ENCODE measurements around the gene SOWAHB. TPM values are rescaled to one million over a fixed set of nuclear protein-coding genes. Genes with fewer than 3 reads are reported as not detected.

The SOWAHB gene
- total RNA-seq, 2 donors from 2014 or later = 1.2 to 2.6 TPM

DNA sequence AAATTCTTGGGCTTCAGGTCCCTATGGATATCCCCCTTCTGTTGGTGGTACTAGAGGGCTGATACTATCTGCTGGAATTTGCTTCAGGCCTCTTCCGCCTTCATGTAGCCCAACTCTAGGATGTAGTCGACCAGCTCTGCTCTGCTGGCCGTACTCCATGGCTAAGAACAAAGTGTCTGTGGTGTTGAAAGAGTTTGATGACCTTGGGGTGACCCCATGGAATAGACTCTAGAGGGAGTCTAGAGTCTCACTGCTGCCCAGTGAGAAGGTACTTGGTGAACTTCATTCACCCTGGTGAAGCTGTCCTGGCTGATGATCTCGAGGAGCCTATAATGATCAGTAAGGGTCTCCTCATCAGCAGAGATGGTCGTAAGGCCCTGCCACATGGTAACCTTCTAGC lies 11.7 kb downstream of the SOWAHB start:
- Mint-ChIP-seq H3K4me3 (no peak overlapping the region), H3K27me3 (ENCODE audit: insufficient read depth) (peaks cover 13% of the 10 kb centered on the region), H3K27ac (no peak overlapping the region), H3K36me3 (ENCODE audit: low read depth) (no peaks in the 10 kb centered on the region), H3K9me3 (no peaks in the 10 kb centered on the region), H3K4me1 (no peaks in the 10 kb centered on the region)
- DNase-seq = no peak
- 94 to 96% methylated on average over 3 to 5 of the region's 5 CpGs for WGBS, 2 experiments (ENCODE audit: insufficient coverage in 1 of 2, insufficient read length in 1 of 2)
- Histone ChIP-seq H3K9ac (ENCODE audit: extremely low read depth, low read length, poor library complexity, severe bottlenecking) (no peak overlapping the region), H3K36me3 (ENCODE audit: control insufficient read depth, insufficient read depth, low read length) (no peaks in the 10 kb centered on the region), H3K27ac (ENCODE audit: low read depth, low read length) (no peak overlapping the region), H3K4me3 (ENCODE audit: low read length) (no peak overlapping the region), H3K4me1 (ENCODE audit: control insufficient read depth, insufficient read depth, low read length) (no peaks in the 10 kb centered on the region), H3K27me3 (ENCODE audit: control insufficient read depth, insufficient read depth, low read length, poor library complexity, severe bottlenecking) (peaks cover 8% of the 10 kb centered on the region), H3K9me3 (ENCODE audit: control insufficient read depth, low read length) (no peaks in the 10 kb centered on the region)
- TF ChIP-seq, protein P1, sequence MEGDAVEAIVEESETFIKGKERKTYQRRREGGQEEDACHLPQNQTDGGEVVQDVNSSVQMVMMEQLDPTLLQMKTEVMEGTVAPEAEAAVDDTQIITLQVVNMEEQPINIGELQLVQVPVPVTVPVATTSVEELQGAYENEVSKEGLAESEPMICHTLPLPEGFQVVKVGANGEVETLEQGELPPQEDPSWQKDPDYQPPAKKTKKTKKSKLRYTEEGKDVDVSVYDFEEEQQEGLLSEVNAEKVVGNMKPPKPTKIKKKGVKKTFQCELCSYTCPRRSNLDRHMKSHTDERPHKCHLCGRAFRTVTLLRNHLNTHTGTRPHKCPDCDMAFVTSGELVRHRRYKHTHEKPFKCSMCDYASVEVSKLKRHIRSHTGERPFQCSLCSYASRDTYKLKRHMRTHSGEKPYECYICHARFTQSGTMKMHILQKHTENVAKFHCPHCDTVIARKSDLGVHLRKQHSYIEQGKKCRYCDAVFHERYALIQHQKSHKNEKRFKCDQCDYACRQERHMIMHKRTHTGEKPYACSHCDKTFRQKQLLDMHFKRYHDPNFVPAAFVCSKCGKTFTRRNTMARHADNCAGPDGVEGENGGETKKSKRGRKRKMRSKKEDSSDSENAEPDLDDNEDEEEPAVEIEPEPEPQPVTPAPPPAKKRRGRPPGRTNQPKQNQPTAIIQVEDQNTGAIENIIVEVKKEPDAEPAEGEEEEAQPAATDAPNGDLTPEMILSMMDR (conservative IDR thresholded peaks at IDR 0.05) = no peak

DNA sequence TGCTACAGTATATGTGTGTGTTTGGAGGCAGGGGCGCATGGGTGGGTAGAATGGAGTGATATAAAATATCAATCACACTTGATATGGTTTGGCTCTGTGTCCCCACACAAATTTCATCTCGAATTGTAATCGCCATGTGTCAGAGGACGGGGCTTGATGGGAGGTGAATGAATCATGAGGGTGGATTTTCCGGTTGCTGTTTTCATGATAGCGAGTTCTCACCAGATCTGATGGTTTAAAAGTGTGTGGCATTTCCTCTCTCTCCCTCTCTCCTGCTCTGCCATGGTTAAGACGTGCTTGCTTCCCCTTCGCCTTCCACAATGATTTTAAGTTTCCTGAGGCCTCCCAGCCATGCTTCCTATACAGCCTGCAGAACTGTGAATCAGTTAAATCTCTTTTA lies 14.8 kb downstream of the SOWAHB start:
- Mint-ChIP-seq H3K4me1 (peaks cover 4% of the 10 kb centered on the region), H3K27ac (no peak overlapping the region), H3K9me3 (no peaks in the 10 kb centered on the region), H3K4me3 (no peak overlapping the region), H3K36me3 (ENCODE audit: low read depth) (no peaks in the 10 kb centered on the region), H3K27me3 (ENCODE audit: insufficient read depth) (peaks cover 21% of the 10 kb centered on the region)
- TF ChIP-seq, protein P1 (conservative IDR thresholded peaks at IDR 0.05) = no peak
- WGBS, 2 experiments (ENCODE audit: insufficient coverage in 1 of 2, insufficient read length in 1 of 2) = 85 to 91% methylated on average over 7 to 8 of the region's 8 CpGs
- no peaks in the 10 kb centered on the region for H3K4me1 ChIP-seq (ENCODE audit: control insufficient read depth, insufficient read depth, low read length)
- H3K36me3 ChIP-seq (ENCODE audit: control insufficient read depth, insufficient read depth, low read length) = no peaks in the 10 kb centered on the region
- H3K27ac ChIP-seq (ENCODE audit: low read depth, low read length) = no peak overlapping the region
- no peaks in the 10 kb centered on the region for H3K9me3 ChIP-seq (ENCODE audit: control insufficient read depth, low read length)
- peaks cover 12% of the 10 kb centered on the region for H3K27me3 ChIP-seq (ENCODE audit: control insufficient read depth, insufficient read depth, low read length, poor library complexity, severe bottlenecking)
- no peak overlapping the region for H3K9ac ChIP-seq (ENCODE audit: extremely low read depth, low read length, poor library complexity, severe bottlenecking)
- H3K4me3 ChIP-seq (ENCODE audit: low read length) = no peak overlapping the region
- DNase-seq = no peak

DNA sequence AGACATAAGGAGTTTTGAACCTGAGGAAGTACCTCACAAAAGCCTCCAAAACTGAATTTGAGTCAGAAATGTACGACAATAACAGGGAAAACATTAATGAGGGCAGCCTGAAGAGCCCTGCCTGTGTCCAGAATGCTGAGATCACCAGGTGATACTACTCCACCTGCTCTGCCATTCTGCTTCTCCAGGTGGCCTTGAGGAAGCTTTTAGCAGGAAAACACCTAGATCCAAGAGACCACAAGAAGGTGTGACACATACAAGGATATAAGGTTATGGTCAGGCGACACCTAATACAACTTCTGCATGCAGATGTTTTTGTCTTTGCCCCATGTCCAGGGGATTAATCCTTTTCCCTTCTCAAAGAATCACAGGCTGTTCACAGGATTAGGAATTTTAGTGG lies 15.3 kb downstream of the SOWAHB start:
- Mint-ChIP-seq H3K4me3 (no peak overlapping the region), H3K27ac (no peak overlapping the region), H3K27me3 (ENCODE audit: insufficient read depth) (peaks cover 21% of the 10 kb centered on the region), H3K36me3 (ENCODE audit: low read depth) (no peaks in the 10 kb centered on the region), H3K4me1 (peaks cover 9% of the 10 kb centered on the region), H3K9me3 (no peaks in the 10 kb centered on the region)
- Histone ChIP-seq H3K9me3 (ENCODE audit: control insufficient read depth, low read length) (no peaks in the 10 kb centered on the region), H3K4me3 (ENCODE audit: low read length) (no peak overlapping the region), H3K4me1 (ENCODE audit: control insufficient read depth, insufficient read depth, low read length) (no peaks in the 10 kb centered on the region), H3K27me3 (ENCODE audit: control insufficient read depth, insufficient read depth, low read length, poor library complexity, severe bottlenecking) (peaks cover 12% of the 10 kb centered on the region), H3K36me3 (ENCODE audit: control insufficient read depth, insufficient read depth, low read length) (no peaks in the 10 kb centered on the region), H3K9ac (ENCODE audit: extremely low read depth, low read length, poor library complexity, severe bottlenecking) (no peak overlapping the region), H3K27ac (ENCODE audit: low read depth, low read length) (no peak overlapping the region)
- no peak for DNase-seq
- 87 to 88% methylated on average over 2 of the region's 2 CpGs for WGBS, 2 experiments (ENCODE audit: insufficient coverage in 1 of 2, insufficient read length in 1 of 2)
- TF ChIP-seq, protein P1 (conservative IDR thresholded peaks at IDR 0.05) = no peak
